Stimulated activated naive CD4-positive, alpha-beta T cell treated with Interleukin-2 at 50 U/mL for 16 hours (primary cell): Measurements from ENCODE around the gene CTIF.
"Not testable (repeated sequence)": the region's sequence is repeated elsewhere in the genome, so short reads cannot be mapped to it uniquely, and the experiment has no call there.

Source experiments
- DNase-seq: peaks from one replicate; lab custom pipeline; 2025; lab: John Stamatoyannopoulos, UW

The CTIF gene

GRCh38 chr18:48708807-48709206 lies 170.0 kb downstream of the CTIF start:
- DNase-seq = no peak

GRCh38 chr18:48709371-48710062 lies 170.7 kb downstream of the CTIF start:
- no peak for DNase-seq

GRCh38 chr18:48711651-48712486 lies 173.0 kb downstream of the CTIF start:
- no peak for DNase-seq

- DNase-seq = no peak
These were observed 174.5 kb downstream of the CTIF start for GRCh38 chr18:48713309-48713708.

- no peak for DNase-seq
These were observed 176.0 kb downstream of the CTIF start for GRCh38 chr18:48714873-48715272.

- no peak for DNase-seq
These were observed 177.0 kb downstream of the CTIF start for GRCh38 chr18:48715711-48716361.

- DNase-seq = not testable (repeated sequence)
These were observed 178.4 kb downstream of the CTIF start for GRCh38 chr18:48717227-48717626.

- DNase-seq = no peak
These were observed 179.6 kb downstream of the CTIF start for GRCh38 chr18:48718251-48718959.

GRCh38 chr18:48719388-48719787 lies 180.6 kb downstream of the CTIF start:
- no peak for DNase-seq

- no peak for DNase-seq
These were observed 181.3 kb downstream of the CTIF start for GRCh38 chr18:48719974-48720654.

GRCh38 chr18:48720655-48721025 lies 181.8 kb downstream of the CTIF start:
- no peak for DNase-seq

GRCh38 chr18:48721312-48721711 lies 182.5 kb downstream of the CTIF start:
- DNase-seq = no peak

- no peak for DNase-seq
These were observed 184.2 kb downstream of the CTIF start for GRCh38 chr18:48723016-48723415.

- no peak for DNase-seq
These were observed 185.0 kb downstream of the CTIF start for GRCh38 chr18:48723837-48724236.

- DNase-seq = no peak
These were observed 185.6 kb downstream of the CTIF start for GRCh38 chr18:48724442-48724841.

- no peak for DNase-seq
These were observed 186.1 kb downstream of the CTIF start for GRCh38 chr18:48724939-48725338.

- no peak for DNase-seq
These were observed 186.7 kb downstream of the CTIF start for GRCh38 chr18:48725562-48725961.

- no peak for DNase-seq
These were observed 188.8 kb downstream of the CTIF start for GRCh38 chr18:48727681-48728080.

GRCh38 chr18:48728204-48728833 lies 189.5 kb downstream of the CTIF start:
- no peak for DNase-seq

GRCh38 chr18:48729404-48729803 lies 190.6 kb downstream of the CTIF start:
- no peak for DNase-seq

- no peak for DNase-seq
These were observed 191.2 kb downstream of the CTIF start for GRCh38 chr18:48730010-48730409.
